HG02642 (cell line): ENCODE results near the gene IZUMO4.
"Not testable (repeated sequence)": the region's sequence is repeated elsewhere in the genome, so short reads cannot be mapped to it uniquely, and the experiment has no call there.

Source experiments
- ATAC-seq: cut with Tn5 transposase; IDR thresholded peaks from one replicate; pipeline ENCODE4 v1.9.1; 2021; ENCODE audit warnings: mild to moderate bottlenecking; ENCODE audit not compliant: unreplicated experiment, poor library complexity

Gene IZUMO4

DNA sequence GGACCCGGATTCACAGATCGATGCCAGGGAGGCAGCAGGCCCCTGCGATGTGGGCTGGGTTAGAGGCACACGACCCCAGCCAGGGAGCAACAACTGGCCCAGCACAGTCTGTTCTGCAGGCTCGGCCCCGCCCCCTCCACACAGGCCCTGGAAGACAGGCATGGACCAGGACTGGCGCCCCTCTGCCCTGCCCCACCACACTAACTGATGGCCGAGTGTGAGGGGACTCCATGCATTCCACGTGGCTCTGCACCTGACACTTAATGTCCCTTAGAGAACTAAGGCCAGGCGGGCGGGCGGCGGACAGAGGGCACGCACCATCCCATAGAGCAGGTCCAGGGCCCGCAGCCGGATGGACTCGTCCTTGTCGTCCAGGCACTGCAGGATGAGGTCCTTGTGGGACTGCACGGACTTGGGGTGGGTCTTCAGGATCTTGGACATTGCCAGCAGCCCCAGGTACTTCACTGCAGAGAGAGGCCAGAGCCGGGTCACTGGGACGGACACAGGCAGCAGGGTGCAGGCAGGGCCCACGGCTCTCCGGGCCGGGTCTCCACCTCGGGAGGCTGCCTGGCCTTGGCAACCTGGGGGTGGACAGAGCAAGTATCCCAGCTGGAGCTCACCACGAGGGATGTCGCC is 24.8 kb downstream of the IZUMO4 start:
- no peak for ATAC-seq

DNA sequence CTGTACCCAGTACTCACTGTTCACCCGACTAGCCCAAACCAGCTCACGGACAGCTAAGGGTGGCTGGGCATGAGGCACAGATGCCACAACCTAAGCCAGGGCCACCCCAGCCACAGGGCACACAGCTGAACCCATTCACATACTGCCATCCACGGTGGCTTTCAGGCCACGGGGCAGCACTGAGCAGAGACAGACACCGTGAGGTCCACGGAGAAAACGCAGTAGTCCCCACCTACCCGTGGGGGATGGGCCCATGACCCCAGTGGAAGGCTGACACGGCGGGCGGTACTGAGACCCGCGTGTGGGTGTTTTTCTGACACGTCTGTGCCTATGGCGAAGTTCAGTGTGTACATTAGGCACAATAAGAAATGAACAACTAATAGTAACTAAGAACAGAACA is 25.5 kb downstream of the IZUMO4 start:
- no peak for ATAC-seq

DNA sequence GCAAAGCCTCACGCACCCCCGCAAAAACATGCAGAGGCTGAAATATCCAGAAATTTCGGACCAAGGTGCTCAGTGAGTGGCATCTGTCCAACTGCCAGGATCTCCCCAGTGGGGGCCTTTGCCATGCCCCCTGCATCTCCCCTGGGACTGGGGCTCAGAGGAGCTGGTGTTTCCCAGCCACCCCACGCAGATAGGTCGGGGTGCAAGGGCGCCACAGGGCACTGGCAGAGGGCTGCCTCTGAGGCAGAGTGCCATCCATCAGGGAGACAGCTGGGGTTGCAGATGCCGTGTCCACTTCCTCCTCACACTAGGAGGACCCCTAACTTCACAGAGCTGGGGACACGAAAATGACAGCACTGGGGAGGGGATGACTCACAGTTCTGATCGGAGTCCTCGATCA is 26.3 kb downstream of the IZUMO4 start:
- ATAC-seq = no peak

DNA sequence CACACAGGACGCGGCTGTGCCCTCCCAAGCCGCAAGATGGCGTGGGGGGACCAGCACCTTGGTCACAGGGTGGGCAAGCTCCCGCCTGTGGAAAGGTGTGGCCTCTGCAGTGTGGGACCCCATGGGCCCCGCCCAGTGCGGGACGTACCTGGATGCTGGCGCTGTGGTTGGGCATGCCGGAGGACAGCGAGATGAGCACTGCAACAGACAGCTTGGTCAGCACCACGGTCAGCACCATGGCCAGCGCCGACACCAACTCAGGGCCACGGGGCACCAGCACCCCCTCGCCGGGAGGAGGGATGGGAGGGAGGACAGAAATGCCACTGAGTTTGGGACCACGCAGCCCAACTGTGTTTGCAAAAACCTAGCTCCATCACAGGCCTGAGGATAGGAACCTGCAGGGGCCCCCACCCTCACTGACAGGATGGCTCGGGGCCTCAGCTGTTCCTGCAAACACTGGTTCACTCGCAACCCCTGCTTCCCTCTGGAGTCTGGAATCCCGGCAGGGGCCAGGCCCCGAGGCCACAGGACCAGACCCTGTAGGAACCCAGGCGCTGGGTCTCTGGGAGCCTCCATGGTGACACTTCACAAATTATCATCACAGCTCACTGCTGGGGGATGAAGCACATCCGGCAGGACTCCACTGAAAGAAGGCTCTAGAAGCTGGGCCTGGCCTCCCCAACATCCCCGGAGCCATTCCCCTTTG is 27.1 kb downstream of the IZUMO4 start:
- ATAC-seq = no peak

DNA sequence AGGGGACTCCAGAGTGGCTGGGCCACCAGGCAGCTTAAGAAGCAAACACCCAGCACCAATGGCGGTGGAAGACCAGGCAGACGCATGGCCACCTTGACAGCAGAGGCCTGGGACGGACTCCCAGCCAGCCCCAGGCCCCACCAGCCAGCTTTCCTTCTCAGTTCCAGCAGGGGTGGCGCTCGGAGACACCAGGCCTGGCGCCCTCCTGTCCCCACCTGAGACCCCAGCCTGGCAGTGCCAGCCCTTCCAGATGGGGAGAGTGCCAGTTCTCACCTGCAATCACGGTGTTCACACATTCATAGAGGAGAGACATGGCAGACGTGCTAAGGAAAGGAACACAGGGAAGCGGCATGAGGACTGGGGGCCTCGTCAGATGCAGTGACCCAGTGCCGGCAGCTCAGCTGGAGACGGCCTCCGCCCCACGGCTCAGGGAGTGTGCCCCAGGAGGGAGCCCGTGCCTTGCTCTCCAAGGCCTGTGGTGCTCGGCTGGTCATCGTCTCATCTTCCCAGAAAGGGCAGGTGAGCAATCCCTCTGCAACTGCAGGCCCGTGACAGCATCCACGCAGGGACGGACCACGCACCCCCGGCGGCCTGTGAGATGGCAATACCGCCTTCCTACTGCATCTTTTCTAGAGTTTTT is 30.3 kb downstream of the IZUMO4 start:
- ATAC-seq = no peak

DNA sequence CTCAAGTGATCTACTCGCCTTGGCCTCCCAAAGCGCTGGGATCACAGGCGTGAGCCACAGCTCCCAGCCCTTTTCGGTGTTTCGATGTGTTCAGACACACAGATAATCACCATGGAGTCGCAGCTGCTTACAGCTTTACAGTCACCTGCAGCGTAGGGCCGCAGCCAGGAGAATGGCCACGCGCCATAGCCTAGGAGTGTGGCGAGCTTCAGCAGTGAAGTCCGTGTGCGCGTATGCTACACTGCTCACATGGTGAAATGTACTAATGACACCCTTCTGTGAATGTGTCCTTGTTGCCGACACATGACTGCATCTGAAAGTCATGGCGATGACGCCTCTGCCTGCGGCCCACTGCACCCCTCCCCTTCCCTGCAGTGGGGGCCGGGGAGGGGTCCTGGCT is 31.0 kb downstream of the IZUMO4 start:
- no peak for ATAC-seq

GRCh38 chr19:2128252-2128651 is 31.5 kb downstream of the IZUMO4 start:
- not testable (repeated sequence) for ATAC-seq

- no peak for ATAC-seq
These were observed 32.3 kb downstream of the IZUMO4 start for GRCh38 chr19:2129022-2129421.

GRCh38 chr19:2129486-2129885 is 32.8 kb downstream of the IZUMO4 start:
- ATAC-seq = no peak

DNA sequence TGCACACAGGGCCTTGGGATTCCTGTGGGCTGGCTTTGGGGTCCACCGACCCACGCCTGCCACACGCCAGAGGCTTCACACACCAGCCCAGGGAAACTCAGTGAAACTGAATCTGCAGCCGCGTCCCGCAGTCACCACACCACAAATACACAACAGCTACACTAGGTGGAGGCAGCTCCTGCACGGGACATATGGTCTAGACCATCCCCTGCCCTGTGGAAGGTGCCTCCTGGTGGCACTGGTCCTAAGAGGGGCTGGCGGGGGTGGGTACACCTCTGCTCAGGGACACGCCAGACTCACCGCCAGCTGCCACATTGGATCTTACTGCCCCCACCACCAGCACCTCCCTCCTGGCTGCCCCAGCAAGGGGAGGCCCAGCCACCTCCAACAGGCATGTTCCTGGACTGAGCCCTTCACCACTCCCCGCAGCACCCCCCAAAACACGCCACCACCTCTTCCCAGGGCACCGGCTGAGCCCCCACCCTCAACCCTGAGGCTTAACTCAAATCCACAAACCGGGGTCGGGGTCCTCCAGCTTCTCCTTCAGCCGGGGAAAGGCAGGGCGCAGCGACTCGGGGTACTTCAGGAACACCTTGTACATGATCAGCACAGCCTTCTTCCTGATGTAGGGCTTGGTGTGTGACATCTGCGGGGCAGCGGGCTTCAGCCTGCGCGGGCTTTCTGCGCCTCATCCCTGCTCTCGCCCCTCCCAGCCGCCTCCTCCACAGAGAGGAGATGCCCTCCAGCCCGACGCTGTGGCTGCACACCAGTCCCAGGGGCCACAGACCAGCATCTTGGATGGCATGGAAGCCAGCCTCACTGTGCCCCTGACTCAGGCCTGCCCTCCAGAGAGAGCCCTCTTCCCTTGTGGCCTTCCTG is 33.4 kb downstream of the IZUMO4 start:
- ATAC-seq = no peak

DNA sequence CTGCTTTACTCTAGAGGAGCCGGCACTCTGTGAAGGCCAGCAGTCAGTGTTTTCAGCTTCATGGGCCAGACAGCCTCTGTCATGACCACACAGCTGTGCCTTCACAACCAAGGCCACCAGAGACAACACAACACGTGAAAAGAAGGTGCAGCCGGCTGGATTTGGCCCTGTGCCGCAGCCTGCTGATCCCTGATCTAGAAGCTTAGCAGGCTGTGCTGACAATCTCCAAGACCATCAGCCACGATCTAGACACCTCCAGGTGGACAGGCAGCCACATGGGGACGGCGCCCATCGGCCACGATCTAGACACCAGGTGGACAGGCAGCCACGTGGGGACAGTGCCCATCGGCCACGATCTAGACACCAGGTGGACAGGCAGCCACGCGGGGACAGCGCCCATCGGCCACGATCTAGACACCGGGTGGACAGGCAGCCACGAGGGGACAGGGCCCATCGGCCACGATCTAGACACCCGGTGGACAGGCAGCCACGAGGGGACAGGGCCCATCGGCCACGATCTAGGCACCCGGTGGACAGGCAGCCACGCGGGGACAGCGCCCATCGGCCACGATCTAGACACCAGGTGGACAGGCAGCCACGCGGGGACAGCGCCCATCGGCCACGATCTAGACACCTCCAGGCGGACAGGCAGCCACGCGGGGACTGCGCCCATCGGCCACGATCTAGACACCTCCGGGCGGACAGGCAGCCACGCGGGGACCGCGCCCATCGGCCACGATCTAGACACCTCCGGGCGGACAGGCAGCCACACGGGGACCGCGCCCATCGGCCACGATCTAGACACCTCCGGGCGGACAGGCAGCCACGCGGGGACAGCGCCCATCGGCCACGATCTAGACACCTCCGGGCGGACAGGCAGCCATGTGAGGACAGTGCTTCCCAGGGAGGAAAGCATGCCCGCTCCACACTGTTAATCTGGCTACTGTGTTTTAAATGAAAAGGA is 34.6 kb downstream of the IZUMO4 start:
- not testable (repeated sequence) for ATAC-seq

- no peak for ATAC-seq
These were observed 35.5 kb downstream of the IZUMO4 start for GRCh38 chr19:2132191-2132590.

DNA sequence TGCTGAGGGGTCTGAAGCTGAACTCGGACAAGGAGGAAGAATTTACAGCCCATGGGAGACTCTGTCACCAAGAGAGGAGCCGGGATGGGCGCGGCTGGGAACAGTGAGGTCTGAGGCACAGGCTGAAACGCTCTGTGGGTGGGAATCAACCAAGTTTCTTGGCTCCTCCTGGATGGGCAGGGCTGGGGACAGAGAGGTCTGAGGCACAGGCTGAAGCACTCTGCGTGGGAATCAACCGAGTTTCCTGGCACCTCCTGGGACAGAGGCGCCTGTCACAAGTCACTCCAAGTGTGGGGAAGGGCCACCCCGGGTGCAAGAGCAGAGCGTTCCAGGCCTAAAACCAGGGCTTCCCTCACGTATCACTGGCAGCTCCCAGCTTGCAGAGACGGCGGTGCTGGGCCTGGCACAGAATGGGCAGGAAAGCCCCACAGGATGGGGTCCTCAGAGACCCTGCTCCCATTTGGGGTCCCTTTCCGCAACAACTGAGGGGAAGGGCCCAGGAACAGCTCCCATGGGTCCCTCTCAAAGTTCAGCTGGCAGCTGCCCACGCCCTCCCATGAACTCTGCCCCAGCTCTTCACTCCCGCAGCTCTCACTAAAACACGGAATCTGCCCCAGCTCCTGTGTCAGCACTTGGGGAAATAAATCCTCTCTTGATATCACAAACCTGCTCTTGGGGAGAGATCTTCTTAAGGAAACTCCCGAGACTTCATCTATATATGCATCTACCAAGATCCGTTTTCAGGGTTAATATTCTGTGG is 36.2 kb downstream of the IZUMO4 start:
- ATAC-seq = no peak

- no peak for ATAC-seq
These were observed 39.0 kb downstream of the IZUMO4 start for GRCh38 chr19:2135474-2136402.

DNA sequence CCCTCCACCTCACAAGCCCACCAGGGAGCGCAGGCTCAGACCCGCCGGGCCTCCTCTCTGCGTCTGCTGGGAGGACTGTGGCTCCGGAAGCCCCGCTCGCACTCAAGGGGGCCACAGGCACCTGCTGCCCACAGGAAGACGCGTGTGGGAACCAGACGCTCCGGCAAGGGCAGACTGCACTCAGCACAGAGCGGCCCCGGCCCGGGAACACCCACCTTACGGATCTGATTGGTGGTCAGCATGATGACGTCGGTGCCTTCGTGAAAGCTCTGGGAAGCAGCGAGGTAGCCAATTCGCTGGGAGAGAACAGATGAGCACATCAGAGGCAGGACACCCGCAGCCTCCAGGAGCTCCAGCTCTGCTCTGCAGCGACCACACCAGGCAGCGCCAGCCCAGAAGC is 40.1 kb downstream of the IZUMO4 start:
- ATAC-seq = no peak

GRCh38 chr19:2138061-2138728 is 41.5 kb downstream of the IZUMO4 start:
- ATAC-seq = no peak

- no peak for ATAC-seq
These were observed 42.8 kb downstream of the IZUMO4 start for GRCh38 chr19:2139385-2140137.
